ENCODE measurements around the gene ACIN1.
A peak's percentile ranks its signal among the peaks of the same experiment; 100 is the strongest.

The ACIN1 gene

GRCh38 chr14:23057757-23058653 lies 36.9 kb downstream of the ACIN1 start:
- DNase-seq (ENCODE audit: low read depth, low spot score), result peak; percentile 94

- DNase-seq (ENCODE audit: low read depth, low spot score), result peak; percentile 89
Observed at GRCh38 chr14:23056956-23057756, 37.8 kb downstream of the ACIN1 start, which contains the start of gene CDH24. TSS of gene CDH24 (minus strand) at chr14:23057520. CDS start at chr14:23055733, 1,787 bp downstream.

- DNase-seq (ENCODE audit: low read depth, low spot score), result peak; percentile 80
Observed at GRCh38 chr14:23056145-23056955, 38.6 kb downstream of the ACIN1 start.

DNA sequence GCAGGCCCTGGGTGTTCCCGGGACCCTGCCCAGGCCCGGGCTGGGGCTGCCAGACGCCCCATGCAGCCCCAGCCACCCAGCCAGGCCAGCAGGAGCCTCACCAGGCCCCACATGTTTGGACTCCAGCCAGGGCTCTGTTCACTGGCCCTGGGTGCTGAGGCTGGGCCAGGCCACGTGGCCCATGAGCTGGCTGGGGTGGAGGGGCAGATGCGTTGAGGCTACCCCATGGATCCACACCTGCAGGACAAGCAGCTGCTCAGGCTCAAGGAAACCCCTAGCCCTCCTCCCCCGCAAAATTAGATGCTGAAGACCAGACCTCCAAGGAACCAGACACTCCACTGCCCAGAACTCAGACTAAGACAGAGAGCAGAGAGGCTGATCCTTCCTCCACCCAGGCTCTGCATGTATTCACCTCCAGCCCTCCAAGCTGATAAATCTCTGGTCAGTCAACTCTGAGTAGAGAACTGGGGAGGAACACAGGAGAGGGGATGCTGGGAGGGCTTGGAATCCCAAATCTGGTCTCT lies 39.3 kb downstream of the ACIN1 start:
- DNase-seq (ENCODE audit: low read depth, low spot score), result peak; percentile 42

- no peak for DNase-seq (ENCODE audit: low read depth, low spot score)
Observed at GRCh38 chr14:23055147-23055550, 39.8 kb downstream of the ACIN1 start.

DNA sequence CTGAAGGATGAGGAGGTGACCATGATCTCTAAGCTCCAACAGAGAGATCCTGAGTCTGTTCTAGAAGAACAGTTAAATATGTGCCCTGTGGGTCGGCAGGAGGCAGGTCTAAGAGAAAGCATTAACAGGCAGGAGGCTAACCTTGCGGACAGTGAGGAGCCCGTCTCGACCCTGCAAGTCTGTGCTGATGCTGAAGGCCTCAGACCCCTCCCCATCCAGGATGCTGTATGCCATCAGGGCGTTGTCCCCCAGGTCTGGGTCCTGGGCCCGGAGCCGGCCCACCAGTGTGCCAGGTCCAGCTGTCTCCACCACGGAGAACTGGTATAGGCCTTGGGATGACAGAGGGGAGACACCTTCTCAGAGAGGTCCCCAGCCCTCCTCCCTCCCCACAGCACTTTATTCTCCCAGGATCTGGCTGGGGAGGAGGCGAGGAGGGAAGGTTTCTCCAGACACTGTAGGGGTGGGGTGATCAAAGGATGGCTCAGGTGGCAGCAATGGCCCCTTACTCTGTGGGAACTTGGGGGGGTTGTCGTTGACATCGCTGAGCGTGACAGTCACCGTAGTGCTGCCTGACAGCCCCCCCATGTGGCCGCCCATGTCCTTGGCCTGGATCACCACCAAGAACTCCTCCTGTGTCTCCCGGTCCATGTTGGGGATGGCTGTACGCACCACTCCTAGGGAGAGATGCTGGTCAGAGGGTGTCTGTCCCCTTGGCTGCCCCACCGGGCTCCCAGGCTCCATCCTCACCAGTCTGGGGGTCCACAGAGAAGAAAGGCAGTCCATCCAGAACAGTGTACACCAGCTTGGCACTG lies 40.7 kb downstream of the ACIN1 start:
- no peak for DNase-seq (ENCODE audit: low read depth, low spot score)

DNA sequence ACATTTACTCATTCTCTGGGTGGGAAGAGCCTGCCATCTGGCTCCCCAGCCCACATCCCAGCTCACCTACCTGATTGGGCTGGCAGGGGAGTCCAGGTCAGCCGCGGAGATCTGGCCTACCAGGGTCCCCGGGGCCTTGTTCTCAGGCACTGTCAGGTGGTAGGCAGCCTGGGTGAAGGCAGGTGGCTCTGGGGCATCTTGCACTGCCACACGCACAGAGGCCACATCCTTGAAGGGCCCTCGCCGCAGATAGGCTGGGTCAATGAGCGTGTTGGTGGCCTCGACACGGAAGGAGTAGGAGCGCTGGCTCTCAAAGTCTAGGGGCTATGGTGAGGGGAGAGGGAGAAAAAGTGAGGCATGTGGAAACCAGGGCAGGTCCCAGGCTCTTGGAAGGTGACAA lies 41.5 kb downstream of the ACIN1 start:
- no peak for DNase-seq (ENCODE audit: low read depth, low spot score)

DNA sequence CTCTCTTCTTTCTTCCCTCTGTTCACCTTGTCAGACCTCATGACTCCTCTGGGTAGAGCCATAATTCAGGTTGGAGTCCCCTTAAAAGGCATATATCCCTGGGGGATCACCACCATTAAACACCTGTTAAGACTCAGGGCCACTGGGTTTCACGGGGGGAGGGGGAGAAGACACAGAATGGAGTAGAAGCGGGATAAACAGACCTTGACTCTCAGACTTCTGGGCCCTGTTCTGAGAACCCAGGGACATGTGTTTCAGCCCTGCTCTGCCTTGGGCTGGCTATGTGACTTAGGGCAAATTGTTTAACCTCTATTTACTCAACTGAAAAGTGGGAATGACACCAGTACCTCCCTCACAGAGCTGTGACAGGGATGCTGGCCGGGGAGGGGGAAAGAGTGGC lies 42.3 kb downstream of the ACIN1 start:
- DNase-seq (ENCODE audit: low read depth, low spot score), result no peak

- peak; percentile 32 for DNase-seq (ENCODE audit: low read depth, low spot score)
Observed at GRCh38 chr14:23052182-23052623, 42.7 kb downstream of the ACIN1 start.

DNA sequence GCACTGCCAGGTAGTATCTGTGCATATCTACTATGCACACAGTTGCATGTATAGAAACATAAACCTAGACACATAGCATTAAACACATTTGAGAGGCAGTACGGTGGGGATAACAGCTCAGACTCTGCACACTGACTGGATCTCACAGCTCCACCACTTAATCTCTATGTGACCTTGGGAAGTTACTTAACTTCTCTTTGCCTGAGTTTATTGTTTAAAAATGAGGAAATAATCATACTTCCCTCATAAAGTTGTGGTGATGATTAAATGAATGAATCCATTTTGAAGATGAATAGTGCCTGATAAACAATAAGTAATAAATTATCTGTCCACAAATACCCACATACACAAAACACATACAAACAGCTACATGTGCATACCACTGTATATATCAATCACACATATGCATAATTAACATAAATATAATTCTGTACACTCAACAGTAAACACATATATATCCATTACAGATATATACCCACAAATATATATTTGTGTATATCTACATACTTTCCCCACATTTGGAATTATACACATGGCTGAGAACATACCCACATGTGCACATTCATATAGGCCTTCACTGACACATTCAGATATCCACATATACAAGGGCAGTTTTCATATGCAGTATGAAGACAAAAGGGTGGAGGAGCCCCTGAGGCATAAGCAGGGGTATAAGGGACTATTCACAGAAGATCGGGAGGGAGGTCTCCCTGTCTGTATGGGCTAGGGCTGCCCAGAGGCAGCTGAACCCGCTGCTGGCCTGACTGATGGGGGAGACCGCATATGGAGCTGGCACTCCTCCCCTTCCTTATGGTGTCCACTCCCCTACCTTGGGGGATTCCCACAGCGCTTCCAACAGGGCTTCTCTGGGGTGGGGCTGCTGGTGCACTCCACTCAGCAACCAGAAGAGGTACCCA lies 43.5 kb downstream of the ACIN1 start:
- no peak for DNase-seq (ENCODE audit: low read depth, low spot score)

DNA sequence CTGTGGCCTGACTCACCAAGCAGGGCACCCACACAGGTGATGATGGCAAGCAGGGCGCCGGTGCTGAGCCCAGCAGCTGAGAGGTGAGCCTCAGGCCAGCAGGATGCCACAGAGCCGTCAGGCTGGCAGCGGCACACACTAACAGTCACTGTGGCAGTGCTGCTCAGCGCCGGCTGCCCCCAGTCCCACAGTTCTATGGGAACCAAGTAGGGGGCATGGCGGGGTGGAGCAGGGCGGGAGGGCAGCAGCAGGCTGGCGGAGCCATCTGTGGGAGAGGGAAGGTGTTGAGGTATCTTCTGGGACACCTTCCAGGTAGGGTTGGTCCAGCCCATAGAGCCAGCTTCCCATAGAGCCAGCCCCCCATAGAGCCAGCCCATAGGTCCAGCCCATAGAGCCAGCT lies 45.9 kb downstream of the ACIN1 start:
- no peak for DNase-seq (ENCODE audit: low read depth, low spot score)

DNA sequence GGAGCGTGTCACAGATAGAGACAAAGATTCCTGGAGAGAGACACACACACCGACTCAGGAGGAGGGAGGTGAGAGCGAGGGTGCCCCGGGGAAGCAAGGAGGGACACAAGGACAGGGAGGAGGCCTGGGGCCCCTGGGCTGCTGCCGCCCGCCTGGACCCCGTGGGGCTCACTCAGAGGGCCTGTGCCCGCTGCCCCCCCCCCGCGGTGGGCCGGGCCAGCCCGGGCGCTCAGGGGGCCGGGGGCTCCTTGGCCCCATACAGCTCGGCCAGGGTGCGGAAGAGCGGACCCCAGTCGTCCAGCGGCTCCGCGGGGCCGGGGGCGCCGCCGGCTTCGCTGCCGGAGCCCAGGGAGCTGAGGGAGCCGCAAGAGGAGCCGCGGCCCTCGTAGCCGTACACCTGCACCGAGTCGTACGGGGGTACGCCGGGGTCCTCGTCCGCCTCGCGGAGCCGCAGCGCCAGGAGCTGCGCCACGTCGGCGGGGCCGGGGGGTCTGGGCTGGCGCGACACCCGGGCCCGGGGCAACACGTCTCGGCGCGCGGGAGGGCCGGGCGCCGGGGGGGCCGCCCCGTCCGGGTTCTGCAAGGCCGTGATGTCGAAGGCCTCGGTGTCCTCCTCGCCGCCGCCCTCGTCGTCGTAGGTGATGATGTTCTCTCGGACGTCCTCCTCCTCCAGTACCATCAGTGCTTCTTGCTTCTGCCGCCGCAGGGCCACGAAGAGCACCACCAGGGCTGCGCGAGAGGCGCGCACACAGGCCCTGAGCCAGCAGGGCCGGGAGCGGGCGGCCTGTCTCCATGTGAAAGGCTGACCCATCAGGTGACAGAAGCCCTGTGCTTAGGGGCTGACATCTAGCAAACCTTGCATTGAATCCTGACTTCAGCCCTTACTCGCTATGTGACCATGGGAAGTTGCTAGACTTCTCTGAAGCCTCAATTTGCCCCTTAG lies 46.9 kb downstream of the ACIN1 start:
- no peak for DNase-seq (ENCODE audit: low read depth, low spot score)

DNA sequence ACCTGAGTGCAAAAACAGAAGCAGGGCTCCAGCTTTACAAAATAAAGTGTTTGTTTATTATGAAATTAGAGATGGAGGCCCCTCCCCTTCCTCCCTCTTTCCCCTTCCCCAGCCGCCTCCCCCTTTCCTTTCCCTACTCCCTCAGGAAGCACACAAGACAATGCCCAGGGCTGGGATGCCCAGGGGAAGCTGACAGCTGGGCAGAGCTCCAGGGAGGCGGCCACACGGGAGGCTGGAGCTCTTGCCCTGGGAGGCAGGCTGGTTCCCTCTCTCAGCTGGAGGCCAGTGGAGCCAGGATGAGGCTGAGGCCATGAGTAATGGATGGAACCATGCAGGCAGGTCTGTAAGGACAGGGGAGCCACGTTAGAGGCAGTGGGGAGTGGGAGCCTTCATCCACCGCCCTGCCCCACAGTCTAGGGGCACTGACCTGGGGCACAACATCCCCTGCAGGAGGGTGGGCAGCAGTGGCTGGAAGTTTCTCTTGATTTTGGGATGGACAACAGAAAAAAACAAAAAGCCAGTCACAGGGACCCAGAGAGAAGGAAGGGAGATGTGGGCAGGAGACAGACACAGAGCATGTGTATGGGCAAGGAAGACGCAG lies 47.8 kb downstream of the ACIN1 start:
- peak; percentile 46 for DNase-seq (ENCODE audit: low read depth, low spot score)

- no peak for DNase-seq (ENCODE audit: low read depth, low spot score)
Observed at GRCh38 chr14:23045419-23046357, 49.2 kb downstream of the ACIN1 start.

- no peak for DNase-seq (ENCODE audit: low read depth, low spot score)
Observed at GRCh38 chr14:23044840-23045239, 50.1 kb downstream of the ACIN1 start.

DNA sequence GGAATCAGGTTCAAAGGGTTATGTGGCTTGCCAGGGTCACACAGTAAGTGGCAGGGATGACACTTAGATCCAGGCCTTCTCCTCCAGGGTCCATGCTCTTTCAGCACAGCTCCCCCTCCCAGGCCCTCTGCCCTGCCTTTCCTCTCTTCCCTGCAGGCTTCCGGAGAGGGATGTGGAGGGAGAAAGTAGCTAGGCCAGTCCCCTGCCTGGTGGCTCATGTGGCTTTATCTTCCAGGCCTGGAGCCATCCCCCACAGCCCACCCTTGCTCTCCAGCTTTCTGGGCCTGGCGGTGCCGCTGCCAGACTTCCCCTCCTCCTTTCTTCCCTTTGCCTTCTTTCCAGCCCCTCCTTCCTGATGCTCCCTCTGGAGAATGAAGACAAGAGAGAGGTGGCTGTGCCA lies 51.2 kb downstream of the ACIN1 start:
- DNase-seq (ENCODE audit: low read depth, low spot score), result no peak

GRCh38 chr14:23043145-23043544 lies 51.8 kb downstream of the ACIN1 start:
- DNase-seq (ENCODE audit: low read depth, low spot score), result no peak
